Anterior cingulate cortex (tissue), 58 donors: Measurements from ENCODE around the gene COMMD9.

Experiments used
- DNase-seq, 58 donors: peaks; one replicate each; lab custom pipeline; 2025; lab: John Stamatoyannopoulos, UW

The COMMD9 gene

DNA sequence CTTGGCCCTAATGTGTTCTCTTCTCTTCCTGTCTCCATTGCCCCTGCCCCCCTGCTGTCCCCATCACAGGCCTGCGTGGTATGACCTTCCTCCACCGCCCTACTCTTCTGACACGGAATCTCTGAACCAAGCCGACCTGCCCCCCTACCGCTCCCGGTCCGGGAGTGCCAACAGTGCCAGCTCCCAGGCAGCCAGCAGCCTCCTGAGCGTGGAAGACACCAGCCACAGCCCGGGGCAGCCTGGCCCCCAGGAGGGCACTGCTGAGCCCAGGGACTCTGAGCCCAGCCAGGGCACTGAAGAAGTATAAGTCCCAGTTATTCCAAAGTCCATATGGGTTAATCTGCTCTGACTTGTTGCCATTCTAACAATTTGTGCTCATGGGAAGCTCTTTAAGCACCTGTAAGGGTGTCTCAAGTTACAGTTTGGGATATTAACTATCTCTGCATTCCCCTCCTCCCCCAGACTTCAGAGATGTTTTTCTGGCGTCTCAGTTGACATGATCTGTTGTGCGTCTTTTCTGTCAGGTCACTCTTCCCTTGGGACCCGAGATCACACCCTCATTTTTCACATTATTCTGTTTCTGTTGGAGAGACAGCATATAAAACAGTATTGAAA lies 60.0 kb downstream of the COMMD9 start:
- DNase-seq = no peak

- no peak for DNase-seq
Measured at GRCh38 chr11:36228689-36229088, 60.5 kb downstream of the COMMD9 start.

GRCh38 chr11:36227044-36227443 lies 62.2 kb downstream of the COMMD9 start:
- DNase-seq = no peak

- no peak for DNase-seq
Measured at GRCh38 chr11:36224209-36224882, 64.9 kb downstream of the COMMD9 start.

DNA sequence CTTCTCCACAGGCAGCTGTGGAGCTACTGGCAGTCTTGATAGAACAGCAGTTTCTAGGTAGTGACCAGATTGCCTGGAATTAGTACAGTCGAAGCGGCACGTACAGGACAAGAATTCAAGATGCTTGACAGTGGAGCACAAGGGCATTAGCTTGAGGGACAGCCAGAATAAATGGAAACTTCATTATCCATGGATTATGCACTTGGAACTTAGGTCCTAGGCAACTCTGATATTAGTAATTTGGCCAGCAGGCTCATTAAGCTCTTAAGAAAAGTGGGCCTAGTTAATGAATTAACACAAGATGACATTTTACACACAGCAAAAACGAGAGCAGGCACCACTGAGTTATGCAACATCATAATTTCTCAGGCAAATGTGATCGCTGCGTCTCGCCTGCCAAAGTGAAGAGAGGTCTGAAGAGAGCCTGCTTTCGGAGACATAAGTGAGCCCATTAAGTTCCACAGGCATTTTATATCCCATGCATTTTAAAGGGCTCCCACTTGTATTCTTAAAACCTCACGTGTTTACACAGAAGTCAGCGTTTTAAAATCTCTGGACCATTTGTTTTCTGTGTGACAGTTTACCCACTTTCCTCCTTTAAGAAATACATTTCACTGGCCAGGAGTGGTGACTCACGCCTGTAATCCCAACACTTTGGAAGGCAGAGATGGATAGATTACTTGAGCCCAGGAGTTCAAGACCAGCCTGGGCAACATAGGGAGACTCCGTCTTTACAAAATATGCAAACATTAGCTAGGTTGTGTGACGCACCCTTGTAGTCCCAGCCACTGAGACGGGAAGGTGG lies 66.2 kb downstream of the COMMD9 start:
- peak in 3 of 58 donors; percentile 12 to 22 (median 14) for DNase-seq
